ENCODE measurements around the gene TMEM129.
"Not testable (repeated sequence)": the region's sequence is repeated elsewhere in the genome, so short reads cannot be mapped to it uniquely, and the experiment has no call there.

Gene TMEM129

DNA sequence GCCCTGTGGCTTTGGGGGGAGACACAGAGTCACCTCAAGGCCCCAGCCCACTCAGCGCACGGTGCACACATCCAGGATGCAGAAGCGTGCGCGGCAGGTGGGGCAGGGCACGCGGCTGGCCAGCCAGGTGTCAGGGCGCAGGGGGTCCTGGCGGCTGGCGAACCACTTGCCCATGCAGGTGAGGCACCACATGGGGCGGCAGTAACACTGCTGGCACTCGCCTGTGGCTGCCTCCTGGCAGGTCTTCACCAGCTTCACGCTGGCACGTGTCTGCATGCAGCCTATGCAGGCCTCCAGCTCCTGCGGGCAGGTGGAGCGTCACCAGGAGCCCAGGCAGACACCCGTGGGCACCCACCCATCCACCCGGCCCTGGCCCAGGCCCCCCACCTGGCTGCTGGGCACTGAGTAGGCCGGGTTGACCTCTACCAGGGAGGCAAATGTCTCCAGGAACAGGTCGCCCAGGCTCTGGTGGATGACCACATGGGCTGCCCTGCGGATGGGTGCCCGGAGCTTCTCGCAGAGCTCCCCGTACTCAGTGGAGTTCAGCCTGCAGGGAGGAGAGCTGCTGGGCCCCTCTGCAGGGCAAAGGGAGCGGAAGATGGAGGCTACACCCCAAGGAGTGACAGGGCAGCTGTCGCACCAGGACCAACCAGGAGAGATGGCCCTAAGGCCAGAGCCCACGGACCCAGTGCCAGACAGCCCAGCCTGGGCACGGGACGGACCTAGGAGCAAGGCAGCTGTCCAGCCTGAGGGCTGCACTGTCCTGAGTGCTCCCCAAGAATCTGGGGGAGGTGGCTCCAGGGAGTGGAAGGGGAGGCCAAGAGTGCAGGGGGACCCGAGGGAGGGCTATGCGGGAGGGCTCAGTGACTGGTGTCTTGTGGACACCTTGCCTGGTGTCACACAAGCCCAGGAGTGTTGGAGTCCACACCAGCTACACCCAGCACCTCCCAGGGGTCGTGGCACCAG is 3.7 kb downstream of the TMEM129 start:
- no peak for DNase-seq

DNA sequence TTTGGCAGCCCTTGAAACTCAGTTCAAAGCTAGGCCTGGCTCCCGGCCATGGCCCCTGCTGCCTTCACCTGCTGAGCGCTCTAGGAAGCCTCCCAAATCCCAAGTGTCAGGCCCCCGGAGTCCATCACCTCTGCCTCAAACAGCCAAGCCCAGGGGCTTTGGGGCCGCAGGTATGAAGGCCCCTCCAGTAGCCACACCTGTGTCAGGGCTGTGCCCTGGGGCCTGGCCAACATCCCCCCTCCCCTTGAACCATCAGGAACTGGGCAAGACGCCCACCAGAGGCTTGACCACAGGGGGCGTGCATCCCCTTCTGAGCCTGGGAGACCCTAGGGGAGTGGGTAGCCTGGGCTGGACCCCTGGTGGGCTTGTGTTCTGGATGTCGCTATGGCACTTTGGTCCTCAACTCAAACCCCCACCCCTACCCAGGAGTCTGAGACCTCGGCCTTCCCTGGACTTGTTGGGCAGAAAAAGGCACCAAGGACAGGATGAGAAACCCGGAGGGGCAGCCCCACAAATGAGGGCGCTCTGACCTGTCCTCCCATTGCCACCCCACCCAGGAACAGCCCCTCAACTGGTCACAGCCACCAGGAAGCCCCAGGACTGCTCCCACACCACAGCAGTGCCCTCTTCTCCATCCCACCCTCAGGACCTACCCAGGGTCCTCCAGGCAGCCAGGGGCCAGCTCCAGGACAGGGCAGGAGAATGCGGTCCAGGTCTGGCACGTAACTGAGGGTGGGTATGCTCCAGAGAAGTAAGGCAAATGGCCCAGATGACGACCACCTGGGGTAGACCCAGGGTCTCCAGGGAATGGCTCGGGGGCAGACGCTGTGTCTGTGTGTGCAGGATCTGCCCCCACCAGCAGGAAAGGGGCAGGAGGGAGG is 4.8 kb downstream of the TMEM129 start:
- DNase-seq, result no peak

GRCh38 chr4:1715002-1715758 is 5.9 kb downstream of the TMEM129 start:
- DNase-seq, result no peak

GRCh38 chr4:1714303-1715001 is 6.7 kb downstream of the TMEM129 start:
- DNase-seq, result no peak

DNA sequence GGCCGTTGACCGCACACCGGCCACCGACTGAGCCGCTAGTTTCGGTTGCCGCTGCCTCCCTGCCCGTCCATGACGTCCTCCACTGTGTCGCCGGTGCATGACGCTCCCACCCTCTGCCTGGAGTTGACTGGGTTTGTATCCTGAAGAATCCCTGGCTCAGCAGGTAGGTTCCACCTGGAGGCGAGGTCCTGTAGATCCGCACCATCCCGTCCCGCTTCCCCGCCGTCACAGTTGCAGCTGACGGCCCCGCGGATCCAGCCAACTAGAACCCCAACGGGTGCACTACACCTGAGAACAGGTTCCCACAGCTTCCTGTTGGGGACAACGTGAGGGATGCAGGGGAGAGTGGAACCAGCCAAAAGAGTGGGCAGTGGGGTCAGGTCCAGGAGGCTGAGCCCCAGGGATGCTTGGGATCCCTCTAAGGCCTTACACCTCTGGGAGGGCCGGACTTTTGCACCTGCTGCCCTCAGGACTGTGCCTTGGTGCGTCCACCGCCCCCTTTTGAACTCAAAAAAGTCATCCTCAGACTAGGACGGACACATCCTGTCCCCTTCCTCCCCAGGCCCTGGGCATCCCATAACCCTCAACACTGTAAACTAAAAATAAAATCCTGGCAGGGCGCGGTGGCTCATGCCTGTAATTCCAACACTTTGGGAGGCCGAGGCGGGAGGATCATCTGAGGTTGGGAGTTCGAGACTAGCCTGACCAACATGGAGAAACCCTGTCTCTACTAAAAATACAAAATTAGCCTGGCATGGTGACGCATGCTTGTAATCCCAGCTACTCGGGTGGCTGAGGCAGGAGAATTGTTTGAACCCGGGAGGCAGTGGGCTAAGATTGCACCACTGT is 7.9 kb downstream of the TMEM129 start:
- DNase-seq, result no peak

DNA sequence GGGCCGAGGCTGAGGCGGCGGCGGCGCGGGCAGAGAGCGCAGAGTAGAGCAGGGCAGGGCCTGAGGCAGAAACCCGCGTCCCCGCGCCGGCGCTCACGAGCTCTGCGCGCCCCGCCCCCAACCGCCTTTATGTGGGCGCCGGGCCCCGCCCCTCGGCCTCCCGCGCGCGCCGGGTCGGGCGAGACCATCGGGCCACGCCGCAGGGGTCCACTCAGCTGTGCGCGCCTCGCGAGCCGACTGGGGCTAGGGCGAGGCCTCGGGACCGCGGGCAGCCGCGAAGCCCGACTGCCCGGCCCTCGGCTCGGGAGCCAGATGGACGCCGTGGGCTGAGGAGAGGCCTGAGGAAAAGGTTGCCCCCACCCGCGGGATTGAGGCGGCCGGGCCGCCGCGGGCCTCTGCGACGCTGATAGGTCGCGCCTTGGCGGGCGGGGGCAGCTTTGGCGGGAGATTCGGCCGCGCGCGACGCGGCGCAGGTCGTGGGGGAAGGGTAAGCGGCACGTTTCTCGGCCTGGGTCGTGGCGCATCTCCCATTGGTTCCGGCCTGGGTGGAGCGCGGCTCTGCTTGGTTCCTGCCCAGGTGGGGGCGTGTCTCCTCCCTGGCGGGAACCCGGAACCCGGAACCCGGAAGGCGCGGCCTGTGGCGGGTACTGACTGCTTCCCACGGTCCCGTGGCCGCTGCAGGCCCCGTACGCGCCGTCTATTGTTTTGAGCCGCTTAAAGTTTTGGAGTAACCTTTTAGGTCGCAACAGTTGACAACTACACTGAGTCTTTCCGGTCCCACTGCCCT is 8.7 kb downstream of the TMEM129 start, which contains the start of gene SLBP:
SLBP (minus strand) TSS at position 104 of the 787 bp plus-strand sequence. CDS start 131 bp downstream, outside the sequence.
- peak; percentile 86 for DNase-seq

DNA sequence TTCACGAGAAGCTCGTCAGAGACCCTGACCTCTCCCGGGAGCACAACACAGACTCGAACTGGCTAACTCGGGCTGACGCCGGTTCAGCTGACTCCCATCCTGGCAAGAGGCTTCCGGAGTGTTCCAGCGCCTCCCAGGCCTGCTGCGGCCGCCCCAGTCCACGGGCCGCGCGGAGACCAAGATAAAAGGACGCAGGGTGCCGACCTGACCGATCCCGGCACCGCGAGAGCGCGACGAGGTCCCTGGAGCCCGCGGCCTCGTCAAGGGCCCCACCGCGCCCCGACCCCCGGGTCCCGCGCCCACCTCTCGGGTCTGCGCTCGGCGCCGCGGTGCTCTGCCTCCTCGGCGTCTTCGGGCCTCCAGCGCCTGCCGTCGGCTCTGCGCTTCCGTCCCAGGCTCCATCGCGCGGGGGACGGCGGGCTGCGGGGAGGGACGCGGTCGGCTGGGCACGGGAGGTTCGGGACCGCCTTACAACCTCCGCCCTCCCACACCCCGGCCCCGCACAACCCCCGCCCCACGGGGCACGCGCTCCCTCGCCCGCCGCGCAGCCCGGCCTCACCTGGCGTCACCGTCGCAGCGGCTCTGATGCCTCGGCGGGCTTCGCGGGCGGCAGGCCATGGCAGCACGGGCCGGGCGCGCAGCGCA is 9.4 kb downstream of the TMEM129 start:
- no peak for DNase-seq

GRCh38 chr4:1711055-1711570 is 10.0 kb downstream of the TMEM129 start:
- DNase-seq, result no peak

DNA sequence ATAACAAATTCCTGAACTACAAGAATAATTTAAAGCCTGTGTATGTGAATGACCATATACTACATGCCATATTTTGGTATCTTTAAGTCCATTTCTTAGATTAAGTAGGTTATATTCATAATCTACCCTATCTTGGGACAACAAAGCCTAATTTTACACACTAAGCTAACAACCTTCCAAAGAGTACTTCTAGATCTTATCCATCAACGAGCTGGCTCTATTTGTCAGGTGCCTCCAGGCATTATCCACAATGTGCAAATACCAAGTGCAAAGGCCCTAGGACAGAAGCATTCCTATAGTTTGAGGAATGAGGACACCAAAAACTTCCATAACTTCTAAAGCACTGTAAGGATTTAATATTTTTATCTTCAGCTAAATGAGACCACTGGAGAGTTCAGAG is 12.5 kb downstream of the TMEM129 start:
- DNase-seq, result no peak

DNA sequence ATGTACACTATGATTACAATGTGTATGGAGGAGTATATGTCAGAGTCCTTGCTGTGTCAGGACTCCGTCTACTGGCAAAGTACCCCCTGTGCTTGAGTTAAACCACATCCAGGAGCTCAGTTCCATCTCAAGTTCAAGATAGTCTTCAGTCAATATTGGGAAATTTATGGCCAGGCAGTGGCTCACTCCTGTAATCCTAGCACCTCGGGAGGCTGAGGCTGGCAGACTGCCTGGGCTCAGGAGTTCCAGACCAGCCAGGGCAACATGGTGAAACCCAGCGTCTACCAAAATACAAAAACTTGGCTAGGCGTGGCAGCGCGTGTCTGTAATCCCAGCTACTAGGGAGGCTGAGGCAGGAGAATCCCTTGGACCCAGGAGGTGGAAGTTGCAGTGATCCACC is 14.8 kb downstream of the TMEM129 start:
- no peak for DNase-seq

DNA sequence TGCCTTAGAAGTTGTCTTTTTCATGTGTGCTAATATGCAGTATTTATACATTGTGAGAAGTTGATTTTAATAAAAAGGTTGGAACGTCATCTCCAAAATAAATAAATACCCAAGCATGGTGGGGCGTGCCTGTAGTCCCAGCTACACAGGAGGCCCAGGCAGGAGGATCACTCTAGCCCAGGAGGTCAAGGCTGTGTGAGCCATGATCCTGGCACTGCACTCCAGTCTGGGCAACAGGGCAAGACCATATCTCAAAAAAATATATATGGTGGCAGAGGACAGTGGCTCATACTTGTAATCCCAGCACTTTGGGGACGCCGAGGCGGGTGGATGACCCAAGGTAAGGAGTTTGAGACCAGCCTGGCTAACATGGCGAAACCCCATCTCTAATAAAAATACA is 15.4 kb downstream of the TMEM129 start:
- DNase-seq, result no peak

GRCh38 chr4:1703867-1704266 is 17.3 kb downstream of the TMEM129 start:
- DNase-seq, result no peak

- DNase-seq, result not testable (repeated sequence)
Observed at GRCh38 chr4:1701671-1702070, 19.5 kb downstream of the TMEM129 start.

DNA sequence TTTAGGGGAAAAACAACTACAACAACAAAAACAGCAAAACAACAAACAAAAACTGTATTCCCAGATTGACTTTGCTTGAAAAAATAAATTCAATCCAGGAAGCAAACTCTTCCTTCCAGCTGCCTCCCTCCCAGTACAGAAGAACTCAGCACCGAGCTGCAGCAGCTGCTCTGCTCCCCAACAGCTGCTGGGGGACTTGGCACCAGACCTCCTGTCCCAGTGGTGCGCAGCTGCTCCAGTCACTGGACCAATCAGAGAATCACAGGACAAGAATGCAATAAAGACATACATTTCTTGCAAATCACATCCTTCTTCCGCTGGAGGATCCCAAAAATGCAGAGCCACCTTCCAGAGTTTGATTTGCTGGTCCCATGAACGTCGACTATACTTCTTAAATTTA is 25.2 kb downstream of the TMEM129 start:
- no peak for DNase-seq

DNA sequence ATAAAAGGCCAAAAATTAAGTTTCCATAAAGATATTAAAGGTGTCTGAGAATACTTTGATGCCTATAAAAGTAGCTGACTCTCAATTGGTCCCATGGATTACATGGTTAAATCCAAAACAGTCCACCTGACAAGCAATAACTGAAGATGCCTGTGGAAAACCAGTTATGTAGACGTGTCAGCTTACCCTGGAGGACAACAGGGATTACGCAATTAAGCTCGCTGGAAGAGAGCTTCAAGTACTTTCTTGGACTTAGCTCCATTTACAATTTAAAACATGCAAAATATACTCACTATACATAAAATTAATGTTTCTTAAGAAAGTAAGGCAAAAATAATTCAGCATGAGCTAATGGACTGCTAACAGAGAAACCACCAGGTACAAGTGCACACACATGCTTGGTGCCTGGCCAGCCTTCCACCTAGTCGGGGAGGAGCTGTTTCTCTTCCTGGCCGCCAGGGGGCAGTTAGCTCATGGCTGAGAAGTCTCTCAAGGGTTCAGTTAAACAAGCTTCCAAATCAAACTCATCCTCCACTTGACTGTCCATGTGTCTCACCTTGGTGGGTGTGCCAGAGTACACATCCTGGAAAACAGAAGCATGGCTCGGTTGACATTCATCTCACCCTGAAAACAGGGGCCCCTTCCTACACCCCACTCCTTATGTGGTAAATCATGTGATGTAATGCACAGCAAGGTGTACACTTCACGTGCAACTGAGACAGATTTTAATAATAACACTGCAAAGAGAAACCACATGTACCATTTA is 27.8 kb downstream of the TMEM129 start:
- peak; percentile 16 for DNase-seq

DNA sequence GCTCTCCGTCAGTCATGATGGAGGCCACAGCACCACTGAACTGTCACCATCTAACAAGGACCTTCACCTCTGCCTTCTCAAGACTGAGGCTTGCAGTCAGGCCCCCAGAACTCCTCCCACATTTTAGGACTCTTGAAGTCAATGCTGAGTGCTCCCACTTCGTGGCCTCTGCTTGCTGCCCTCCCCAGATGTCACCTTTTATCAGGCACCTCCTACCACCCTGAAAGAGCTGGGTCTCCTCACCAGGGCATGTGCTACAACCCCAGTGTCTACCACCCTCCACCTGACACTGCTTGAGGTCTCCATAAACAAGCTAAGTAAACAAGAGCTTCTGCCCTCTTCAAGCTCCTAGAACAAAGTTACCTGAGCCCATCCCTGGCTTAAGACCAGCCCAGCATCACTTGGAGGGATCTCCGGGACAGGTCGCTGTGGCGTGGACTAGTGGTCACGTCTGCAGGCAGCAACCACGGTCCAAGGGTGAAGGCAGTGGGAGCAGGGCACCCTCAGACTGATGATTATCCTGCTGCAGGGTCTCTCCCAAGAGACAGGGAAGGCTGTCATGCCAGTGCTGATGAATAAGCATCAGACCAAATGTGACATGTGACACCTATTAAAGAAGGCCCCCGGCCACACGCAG is 29.3 kb downstream of the TMEM129 start:
- DNase-seq, result no peak

DNA sequence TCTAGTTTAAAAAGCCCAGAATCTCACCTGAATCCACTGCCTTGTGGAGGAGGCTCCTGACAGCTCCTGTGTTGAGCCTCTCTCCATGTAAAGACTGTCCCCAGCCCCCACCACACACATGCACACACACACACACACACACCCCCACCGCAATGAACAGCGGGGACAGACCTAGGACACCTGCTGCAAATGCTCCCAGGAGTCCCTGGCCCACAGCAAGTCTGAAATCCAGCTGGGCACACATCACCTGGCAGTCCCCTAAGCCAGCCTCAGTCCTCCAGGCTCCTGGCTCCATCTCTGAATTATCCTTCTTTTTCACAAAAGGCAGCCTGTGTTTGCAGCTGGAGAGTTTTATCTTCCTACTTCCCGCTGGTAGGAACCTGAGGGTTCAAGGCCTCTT is 30.4 kb downstream of the TMEM129 start:
- DNase-seq, result no peak

- no peak for DNase-seq
Observed at GRCh38 chr4:1686440-1687036, 34.6 kb downstream of the TMEM129 start.

All from NCI-H2227 treated with DMSO at 0.1 percent for 48 hours (cell line).